ENCODE results near the gene ADAT3. TPM values are rescaled to one million over a fixed set of nuclear protein-coding genes. Genes with fewer than 3 reads are reported as not detected.

Gene ADAT3
- total RNA-seq, 2 donors from 2014 or later = 10.5 to 13.7 TPM

DNA sequence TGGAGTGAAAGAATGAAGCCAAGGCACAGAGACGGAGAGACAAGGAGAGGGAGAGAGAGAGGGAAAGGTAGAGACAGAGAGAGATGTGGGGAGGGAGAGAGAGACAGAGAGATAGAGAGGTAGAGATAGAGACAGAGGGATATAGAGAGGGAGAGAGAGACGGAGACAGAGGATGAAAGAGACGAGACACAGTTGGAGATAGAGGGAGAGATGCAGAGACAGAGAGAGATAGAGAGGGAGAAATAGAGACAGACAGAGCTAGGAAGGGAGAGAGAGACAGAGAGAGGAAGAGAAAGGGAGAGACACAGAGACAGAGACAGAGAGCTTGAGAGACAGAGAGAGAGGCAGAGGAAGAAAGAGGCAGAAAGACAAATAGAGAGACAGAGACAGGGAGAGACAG is 31.2 kb downstream of the ADAT3 start:
- no peak for ATAC-seq
- Histone ChIP-seq H3K27ac (peak overlapping the region in 2 of 4 donors; percentile 2 to 27), H3K27me3 (no peaks in the 10 kb centered on the region), H3K36me3 (replicated peaks in 1 of 2; ENCODE audit: insufficient read depth in 1 of 2, low read depth in 2 of 2) (no peaks in the 10 kb centered on the region), H3K9me3 (no peaks in the 10 kb centered on the region), H3K4me1 (peaks cover 17% of the 10 kb centered on the region), H3K4me3 (no peak overlapping the region)
- TF ChIP-seq, protein P1, sequence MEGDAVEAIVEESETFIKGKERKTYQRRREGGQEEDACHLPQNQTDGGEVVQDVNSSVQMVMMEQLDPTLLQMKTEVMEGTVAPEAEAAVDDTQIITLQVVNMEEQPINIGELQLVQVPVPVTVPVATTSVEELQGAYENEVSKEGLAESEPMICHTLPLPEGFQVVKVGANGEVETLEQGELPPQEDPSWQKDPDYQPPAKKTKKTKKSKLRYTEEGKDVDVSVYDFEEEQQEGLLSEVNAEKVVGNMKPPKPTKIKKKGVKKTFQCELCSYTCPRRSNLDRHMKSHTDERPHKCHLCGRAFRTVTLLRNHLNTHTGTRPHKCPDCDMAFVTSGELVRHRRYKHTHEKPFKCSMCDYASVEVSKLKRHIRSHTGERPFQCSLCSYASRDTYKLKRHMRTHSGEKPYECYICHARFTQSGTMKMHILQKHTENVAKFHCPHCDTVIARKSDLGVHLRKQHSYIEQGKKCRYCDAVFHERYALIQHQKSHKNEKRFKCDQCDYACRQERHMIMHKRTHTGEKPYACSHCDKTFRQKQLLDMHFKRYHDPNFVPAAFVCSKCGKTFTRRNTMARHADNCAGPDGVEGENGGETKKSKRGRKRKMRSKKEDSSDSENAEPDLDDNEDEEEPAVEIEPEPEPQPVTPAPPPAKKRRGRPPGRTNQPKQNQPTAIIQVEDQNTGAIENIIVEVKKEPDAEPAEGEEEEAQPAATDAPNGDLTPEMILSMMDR (IDR thresholded peaks at IDR 0.05) = no peak
- TF ChIP-seq POLR2A (IDR thresholded peaks at IDR 0.05) = no peak
- no peak for DNase-seq
- intact Hi-C loops (cut with DNase I) = no loop called here
- 83 to 96% methylated on average over 3 of the region's 3 CpGs for WGBS, 2 donors

DNA sequence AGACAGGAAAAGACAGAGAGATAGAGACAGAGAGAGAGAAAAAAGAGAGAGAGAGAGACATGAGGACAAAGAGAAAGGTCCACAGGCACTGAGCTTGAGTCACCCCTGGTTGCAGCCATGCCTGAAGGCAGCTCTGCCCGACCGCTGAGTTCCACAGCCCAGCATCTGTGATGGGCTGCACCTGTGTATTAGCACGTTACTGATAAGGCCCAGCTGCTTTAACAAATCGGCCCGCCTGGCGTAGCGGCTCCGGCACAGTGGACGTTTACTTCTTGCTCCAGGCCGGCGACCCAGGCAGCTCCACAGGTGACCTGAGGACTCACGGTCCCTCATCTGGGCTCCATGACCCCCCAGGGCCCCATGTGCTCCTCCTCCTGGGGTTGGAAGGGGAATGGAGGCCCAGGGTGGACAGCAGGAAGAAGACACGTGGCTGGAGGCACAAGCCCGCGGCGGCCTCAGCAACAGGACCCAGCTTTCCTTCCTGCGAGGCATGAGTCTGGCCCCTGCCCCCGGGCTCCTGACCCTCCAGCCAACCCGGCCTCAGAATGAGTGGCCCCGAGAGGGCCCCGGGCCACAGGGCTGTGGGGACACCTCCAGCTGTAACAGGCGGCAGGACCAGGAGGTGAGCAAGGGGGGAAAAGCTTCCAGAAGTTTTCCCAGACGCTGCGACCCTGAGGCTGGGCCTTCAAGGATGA is 31.9 kb downstream of the ADAT3 start:
- H3K4me3 ChIP-seq = no peak overlapping the region
- H3K36me3 ChIP-seq (replicated peaks in 1 of 2; ENCODE audit: insufficient read depth in 1 of 2, low read depth in 2 of 2) = no peaks in the 10 kb centered on the region
- no peak overlapping the region for H3K27ac ChIP-seq
- intact Hi-C loops (cut with DNase I) = no loop called here
- H3K9me3 ChIP-seq = no peaks in the 10 kb centered on the region
- ATAC-seq = no peak
- peaks cover 17% of the 10 kb centered on the region for H3K4me1 ChIP-seq
- no peaks in the 10 kb centered on the region for H3K27me3 ChIP-seq
- no peak for DNase-seq
- TF ChIP-seq, protein P1 (IDR thresholded peaks at IDR 0.05) = no peak
- TF ChIP-seq POLR2A (IDR thresholded peaks at IDR 0.05) = no peak
- WGBS, 2 donors = 84 to 87% methylated on average over 15 to 24 of the region's 24 CpGs

DNA sequence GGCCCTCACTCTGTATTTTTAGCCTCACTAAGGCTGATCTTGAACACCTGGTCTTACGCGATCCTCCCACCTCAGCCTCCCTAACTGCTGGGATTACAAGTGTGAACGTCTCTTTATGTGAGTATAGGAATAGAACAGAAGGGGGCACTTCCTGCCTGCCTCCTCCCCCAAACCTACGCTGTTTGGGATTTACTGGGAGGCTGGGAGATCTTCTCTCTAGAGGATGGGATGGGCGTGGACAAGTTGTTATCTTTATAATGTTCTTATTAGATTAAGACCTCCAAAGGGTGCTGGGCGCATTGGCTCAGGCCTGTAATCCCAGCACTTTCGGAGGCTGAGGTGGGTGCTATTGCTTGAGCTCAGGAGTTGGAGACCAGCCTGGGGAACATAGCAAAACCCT is 32.9 kb downstream of the ADAT3 start:
- 74 to 82% methylated on average over 6 to 7 of the region's 7 CpGs for WGBS, 2 donors
- Histone ChIP-seq H3K9me3 (no peaks in the 10 kb centered on the region), H3K36me3 (replicated peaks in 1 of 2; ENCODE audit: insufficient read depth in 1 of 2, low read depth in 2 of 2) (no peaks in the 10 kb centered on the region), H3K27ac (no peak overlapping the region), H3K27me3 (no peaks in the 10 kb centered on the region), H3K4me3 (no peak overlapping the region), H3K4me1 (peaks cover 25% of the 10 kb centered on the region)
- TF ChIP-seq, protein P1 (IDR thresholded peaks at IDR 0.05) = no peak
- no peak for TF ChIP-seq POLR2A (IDR thresholded peaks at IDR 0.05)
- intact Hi-C loops (cut with DNase I) = no loop called here
- ATAC-seq = no peak
- DNase-seq = no peak

DNA sequence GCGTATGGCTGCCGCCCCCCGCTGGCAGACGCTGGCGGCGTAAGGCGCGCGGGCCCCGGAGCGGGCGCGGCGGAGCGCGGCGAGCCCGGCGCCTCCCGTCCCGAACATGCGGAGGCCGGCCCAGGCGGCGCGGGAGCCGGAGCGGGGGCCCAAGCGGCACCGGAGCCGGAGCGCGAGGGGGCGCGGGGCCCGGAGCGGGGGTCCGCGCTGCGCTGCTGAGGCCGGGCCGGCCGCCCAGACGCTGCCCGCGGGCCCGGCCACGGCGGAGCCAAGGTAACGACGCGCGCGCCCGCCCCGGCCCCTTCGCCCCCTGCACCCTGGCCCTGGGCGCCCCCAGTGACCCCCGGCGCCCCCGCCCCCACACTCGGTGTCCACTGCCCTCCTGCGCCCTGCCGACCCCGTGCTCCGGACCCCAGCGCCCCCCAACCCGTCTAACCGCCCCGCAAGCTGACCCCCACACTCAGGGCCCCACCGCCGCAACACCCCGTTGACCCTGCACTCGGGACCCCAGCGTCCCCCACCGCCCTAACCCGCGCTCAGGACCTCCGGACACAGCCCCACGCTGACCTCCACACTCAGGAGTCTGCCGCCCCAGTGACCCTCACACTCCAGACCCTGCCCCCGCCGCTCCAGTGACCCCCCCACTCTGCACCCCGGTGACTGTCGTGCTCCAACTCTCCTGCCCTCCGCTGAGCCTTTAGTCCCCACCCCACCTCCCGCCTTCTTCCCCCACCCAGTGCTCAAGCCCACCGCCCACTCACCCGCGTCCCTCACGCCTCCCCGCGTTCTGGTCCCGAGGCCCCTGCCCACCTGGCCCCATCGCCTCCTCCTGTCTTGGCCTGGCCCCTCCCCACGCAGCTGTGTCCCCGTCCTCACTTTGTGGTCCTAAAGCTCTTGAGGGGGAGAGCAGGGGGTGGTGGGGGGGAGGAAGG is 36.2 kb downstream of the ADAT3 start, which contains the start of gene CSNK1G2:
Gene CSNK1G2 (plus strand): TSS at position 27 of the 932 bp plus-strand sequence. CDS start 28,601 bp downstream, outside the sequence.
- no peaks in the 10 kb centered on the region for H3K9me3 ChIP-seq
- peaks cover 33% of the 10 kb centered on the region for H3K4me1 ChIP-seq
- H3K27me3 ChIP-seq = no peaks in the 10 kb centered on the region
- peak within 1 kb of the TSS; percentile 75 to 97 (median 86) for H3K27ac ChIP-seq
- H3K36me3 ChIP-seq (replicated peaks in 1 of 2; ENCODE audit: insufficient read depth in 1 of 2, low read depth in 2 of 2) = no peaks in the 10 kb centered on the region
- intact Hi-C loops (cut with DNase I) = no loop called here
- DNase-seq = peak in 1 of 4 donors; percentile 37
- TF ChIP-seq POLR2A (IDR thresholded peaks at IDR 0.05) = no peak
- TF ChIP-seq, protein P1 (IDR thresholded peaks at IDR 0.05) = peak in 3 of 7 experiments; percentile 31 to 69 (median 64)
- WGBS, 2 donors = 0% methylated on average over 6 to 81 of the region's 97 CpGs
- ATAC-seq = peak; percentile 9
- peak within 1 kb of the TSS; percentile 52 to 72 for H3K4me3 ChIP-seq
